GM12873 (cell line): Measurements from ENCODE around the gene KRT8.

Source experiments
- CTCF ChIP-seq: IDR thresholded peaks from 2 replicates; pipeline ENCODE4 v1.5.1; 2012; ENCODE audit warnings: low read depth, mild to moderate bottlenecking, moderate library complexity, low read length, control low read depth; ENCODE audit not compliant: insufficient read depth; ENCODE audit errors: missing control alignments

Gene KRT8

GRCh38 chr12:52856787-52857186, 48.1 kb downstream of the KRT8 start:
- TF ChIP-seq CTCF, result no peak

DNA sequence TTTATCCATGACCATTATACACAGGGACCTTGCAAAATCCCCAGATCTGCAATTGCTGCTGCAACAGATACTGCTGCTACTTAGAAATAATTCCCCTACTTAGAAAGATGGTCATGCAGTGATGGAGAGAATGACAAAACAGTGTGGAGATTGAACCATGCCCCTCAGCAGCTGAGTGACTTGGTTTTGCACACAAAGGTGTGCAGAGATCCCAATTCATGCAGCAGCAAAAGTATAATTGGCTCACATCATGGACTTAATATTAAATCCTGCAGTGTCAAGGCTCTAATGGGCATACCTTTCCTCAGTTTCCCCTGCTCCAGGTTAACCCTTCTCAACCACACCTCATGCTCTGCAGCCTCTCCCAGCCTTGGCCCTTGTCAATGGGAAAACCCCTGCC, 53.1 kb downstream of the KRT8 start:
- no peak for TF ChIP-seq CTCF

DNA sequence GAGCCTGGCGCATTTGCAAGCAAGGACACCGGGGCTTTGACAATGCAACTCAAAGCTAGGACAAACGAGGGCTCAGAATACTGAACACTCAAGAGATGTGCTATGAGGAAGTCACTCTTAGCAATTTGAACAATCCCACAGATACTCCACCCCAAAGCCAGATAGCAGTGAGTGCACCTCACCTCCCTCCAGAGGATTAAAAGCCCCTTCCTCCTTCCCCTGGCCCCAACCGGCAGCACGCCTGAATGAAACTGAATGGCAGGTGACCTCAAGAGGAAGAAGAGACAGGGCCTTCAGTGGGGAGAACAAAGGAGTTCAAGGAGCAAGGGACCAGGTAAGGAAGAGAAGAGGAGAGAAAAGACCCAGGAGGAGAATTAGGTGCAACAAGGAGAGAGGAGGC, 54.2 kb downstream of the KRT8 start:
- TF ChIP-seq CTCF, result no peak

DNA sequence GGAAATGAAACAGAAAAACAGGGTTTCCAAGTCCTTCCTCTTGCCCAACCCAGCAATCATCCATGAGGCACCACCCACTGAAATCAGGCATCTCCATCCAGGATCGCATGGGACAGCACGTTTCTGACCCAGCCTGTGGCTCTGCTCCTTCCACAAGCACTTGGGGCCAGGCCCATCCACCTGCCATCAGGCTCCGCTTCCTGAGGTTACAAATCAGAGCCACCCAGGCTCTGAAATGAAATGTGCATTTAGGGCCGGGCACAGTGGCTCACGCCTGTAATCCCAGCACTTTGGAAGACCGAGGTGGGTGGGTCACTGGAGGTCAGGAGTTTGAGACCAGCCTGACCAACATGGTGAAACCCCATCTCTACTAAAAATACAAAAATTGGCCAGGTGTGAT, 55.4 kb downstream of the KRT8 start:
- no peak for TF ChIP-seq CTCF

- TF ChIP-seq CTCF, result no peak
Measured at GRCh38 chr12:52848661-52849255, 56.1 kb downstream of the KRT8 start, which contains the start of gene KRT78. Gene KRT78, minus strand, starts transcription at chr12:52848994. Its CDS starts 64 bp downstream, at chr12:52848930.

GRCh38 chr12:52847335-52848102, 57.4 kb downstream of the KRT8 start:
- no peak for TF ChIP-seq CTCF
